ENCODE measurements around the gene CTSG. TPM values are rescaled to one million over a fixed set of nuclear protein-coding genes. Genes with fewer than 3 reads are reported as not detected.
"Not testable (repeated sequence)": the region's sequence is repeated elsewhere in the genome, so short reads cannot be mapped to it uniquely, and the experiment has no call there.

The CTSG gene
- polyA plus RNA-seq, 2 of the 4 experiments (the other 2 are of a cell fraction): not detected

DNA sequence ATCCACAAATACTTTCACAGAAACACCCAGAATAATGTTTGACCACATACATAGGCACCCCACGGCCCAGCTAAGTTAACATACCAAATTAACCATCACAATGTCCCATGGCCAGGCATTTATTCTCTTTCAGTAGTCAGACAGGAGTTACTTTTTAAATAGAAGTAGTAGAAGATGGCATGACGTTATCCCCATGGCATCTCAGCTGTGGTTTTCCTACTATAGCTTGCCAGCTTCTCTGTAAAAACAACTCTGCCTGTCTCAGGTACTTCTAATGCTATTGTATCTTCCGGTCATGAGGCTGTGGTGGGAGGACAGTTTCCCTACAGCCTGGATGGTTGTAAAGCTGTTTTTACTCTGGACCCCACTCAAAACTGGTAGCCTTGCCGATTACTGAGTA is 19.3 kb downstream of the CTSG start:
- ChIA-PET CTCF (no interaction called here), POLR2A (no interaction called here)
- Histone ChIP-seq H3K4me3 (no peak overlapping the region), H3K4me2 (no peak overlapping the region), H3K27ac (no peak overlapping the region), H3K9me3 (no peaks in the 10 kb centered on the region), H3K4me1 (no peaks in the 10 kb centered on the region)
- TF ChIP-seq SREBF2 (IDR thresholded peaks at IDR 0.05) (no peak), MAZ (IDR thresholded peaks at IDR 0.05; ENCODE audit: borderline replicate concordance, low read depth, low read length) (no peak), PHF8 (IDR thresholded peaks at IDR 0.05; ENCODE audit: borderline replicate concordance, low read depth) (no peak), TP53 (CRISPR knock-in tag; IDR thresholded peaks at IDR 0.05) (no peak), HOXB5 (CRISPR knock-in tag; IDR thresholded peaks at IDR 0.05) (no peak), BHLHE40 (IDR thresholded peaks at IDR 0.05; ENCODE audit: low read depth, low read length) (no peak), HDAC2 (IDR thresholded peaks at IDR 0.05) (no peak), ZNF302 (CRISPR knock-in tag; IDR thresholded peaks at IDR 0.05) (no peak), CHD4 (IDR thresholded peaks at IDR 0.05; ENCODE audit: borderline replicate concordance) (no peak), MAFK (IDR thresholded peaks at IDR 0.05; ENCODE audit: partially characterized antibody) (no peak), ZSCAN20 (CRISPR knock-in tag; IDR thresholded peaks at IDR 0.05) (no peak), CHD2 (IDR thresholded peaks at IDR 0.05; ENCODE audit: low read length, partially characterized antibody) (no peak), SMC3 (IDR thresholded peaks at IDR 0.05) (no peak), GATA3 (IDR thresholded peaks at IDR 0.05; ENCODE audit: borderline replicate concordance) (no peak)
- TF ChIP-seq, protein P1, sequence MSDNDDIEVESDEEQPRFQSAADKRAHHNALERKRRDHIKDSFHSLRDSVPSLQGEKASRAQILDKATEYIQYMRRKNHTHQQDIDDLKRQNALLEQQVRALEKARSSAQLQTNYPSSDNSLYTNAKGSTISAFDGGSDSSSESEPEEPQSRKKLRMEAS (IDR thresholded peaks at IDR 0.05): no peak
- TF ChIP-seq, protein P2, sequence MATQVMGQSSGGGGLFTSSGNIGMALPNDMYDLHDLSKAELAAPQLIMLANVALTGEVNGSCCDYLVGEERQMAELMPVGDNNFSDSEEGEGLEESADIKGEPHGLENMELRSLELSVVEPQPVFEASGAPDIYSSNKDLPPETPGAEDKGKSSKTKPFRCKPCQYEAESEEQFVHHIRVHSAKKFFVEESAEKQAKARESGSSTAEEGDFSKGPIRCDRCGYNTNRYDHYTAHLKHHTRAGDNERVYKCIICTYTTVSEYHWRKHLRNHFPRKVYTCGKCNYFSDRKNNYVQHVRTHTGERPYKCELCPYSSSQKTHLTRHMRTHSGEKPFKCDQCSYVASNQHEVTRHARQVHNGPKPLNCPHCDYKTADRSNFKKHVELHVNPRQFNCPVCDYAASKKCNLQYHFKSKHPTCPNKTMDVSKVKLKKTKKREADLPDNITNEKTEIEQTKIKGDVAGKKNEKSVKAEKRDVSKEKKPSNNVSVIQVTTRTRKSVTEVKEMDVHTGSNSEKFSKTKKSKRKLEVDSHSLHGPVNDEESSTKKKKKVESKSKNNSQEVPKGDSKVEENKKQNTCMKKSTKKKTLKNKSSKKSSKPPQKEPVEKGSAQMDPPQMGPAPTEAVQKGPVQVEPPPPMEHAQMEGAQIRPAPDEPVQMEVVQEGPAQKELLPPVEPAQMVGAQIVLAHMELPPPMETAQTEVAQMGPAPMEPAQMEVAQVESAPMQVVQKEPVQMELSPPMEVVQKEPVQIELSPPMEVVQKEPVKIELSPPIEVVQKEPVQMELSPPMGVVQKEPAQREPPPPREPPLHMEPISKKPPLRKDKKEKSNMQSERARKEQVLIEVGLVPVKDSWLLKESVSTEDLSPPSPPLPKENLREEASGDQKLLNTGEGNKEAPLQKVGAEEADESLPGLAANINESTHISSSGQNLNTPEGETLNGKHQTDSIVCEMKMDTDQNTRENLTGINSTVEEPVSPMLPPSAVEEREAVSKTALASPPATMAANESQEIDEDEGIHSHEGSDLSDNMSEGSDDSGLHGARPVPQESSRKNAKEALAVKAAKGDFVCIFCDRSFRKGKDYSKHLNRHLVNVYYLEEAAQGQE (IDR thresholded peaks at IDR 0.05): no peak
- TF ChIP-seq, protein P3, sequence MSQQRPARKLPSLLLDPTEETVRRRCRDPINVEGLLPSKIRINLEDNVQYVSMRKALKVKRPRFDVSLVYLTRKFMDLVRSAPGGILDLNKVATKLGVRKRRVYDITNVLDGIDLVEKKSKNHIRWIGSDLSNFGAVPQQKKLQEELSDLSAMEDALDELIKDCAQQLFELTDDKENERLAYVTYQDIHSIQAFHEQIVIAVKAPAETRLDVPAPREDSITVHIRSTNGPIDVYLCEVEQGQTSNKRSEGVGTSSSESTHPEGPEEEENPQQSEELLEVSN (IDR thresholded peaks at IDR 0.05; ENCODE audit: borderline replicate concordance, low read depth): no peak
- TF ChIP-seq, protein P4, sequence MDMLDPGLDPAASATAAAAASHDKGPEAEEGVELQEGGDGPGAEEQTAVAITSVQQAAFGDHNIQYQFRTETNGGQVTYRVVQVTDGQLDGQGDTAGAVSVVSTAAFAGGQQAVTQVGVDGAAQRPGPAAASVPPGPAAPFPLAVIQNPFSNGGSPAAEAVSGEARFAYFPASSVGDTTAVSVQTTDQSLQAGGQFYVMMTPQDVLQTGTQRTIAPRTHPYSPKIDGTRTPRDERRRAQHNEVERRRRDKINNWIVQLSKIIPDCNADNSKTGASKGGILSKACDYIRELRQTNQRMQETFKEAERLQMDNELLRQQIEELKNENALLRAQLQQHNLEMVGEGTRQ (IDR thresholded peaks at IDR 0.05): no peak
- WGBS (ENCODE audit: missing lambda C conversion rate): 4% methylated on average over 4 of the region's 4 CpGs
- DNase-seq (ENCODE audit: low read depth in 1 of 2, low spot score in 1 of 2): no peak
- no peak for ATAC-seq
- no peak for FAIRE-seq

DNA sequence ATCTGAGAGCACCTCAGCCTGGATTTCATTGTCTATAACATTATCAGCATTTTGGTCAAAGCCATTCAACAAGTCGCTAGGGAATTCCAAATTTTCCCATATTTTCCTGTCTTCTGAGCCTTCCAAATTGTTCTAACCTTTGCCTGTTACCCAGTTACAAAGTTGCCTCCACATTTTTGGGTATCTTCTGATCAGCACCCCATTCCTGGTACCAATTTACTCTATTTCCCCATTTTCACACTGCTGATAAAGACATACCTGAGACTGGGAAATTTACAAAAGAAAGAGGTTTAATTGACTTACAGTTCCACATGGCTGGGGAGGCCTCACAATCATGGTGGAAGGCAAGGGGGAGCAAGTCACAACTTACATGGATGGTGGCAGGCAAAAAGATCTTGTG is 27.0 kb downstream of the CTSG start:
- H3K27ac ChIP-seq; DNase-seq (ENCODE audit: low read depth in 1 of 2, low spot score in 1 of 2); FAIRE-seq; H3K9me3 ChIP-seq; POLR2A ChIA-PET; H3K4me1 ChIP-seq; H3K4me2 ChIP-seq; H3K4me3 ChIP-seq; CTCF ChIA-PET; ATAC-seq: not testable (repeated sequence)
- 3% methylated on average over 1 of the region's 1 CpG for WGBS (ENCODE audit: missing lambda C conversion rate)

DNA sequence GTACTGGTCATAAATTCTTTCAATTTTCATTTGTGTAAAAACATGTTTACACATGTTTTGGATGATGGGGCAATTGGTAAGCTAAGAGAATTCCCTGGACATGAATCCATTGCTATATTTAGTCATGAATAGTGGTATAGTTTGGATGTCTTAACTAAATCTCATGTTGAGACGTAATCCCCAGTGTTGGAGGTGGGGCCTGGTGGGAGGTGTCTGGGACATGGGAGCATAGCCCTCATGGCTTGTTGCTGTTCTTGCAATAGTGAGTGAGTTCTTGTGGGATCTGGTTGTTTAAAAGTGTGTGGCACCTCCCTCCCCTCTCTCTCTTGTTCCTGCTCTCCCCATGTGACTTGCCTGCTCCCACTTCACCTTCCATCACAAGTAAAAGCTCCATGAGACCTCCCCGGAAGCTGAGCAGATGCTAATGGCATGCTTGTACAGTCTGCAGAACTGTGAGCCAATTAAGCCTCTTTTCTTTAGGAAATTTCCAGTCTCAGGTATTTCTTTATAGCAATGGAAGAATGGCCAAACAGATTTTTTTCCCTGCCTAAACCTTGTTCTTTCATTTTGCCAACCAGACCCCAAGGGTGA is 33.6 kb downstream of the CTSG start:
- TF ChIP-seq NR3C1 (IDR thresholded peaks at IDR 0.05): no peak
- TF ChIP-seq EHF (CRISPR knock-in tag; IDR thresholded peaks at IDR 0.05): no peak
- no peak for TF ChIP-seq MAZ (IDR thresholded peaks at IDR 0.05; ENCODE audit: borderline replicate concordance, low read depth, low read length)
- TF ChIP-seq MYC (IDR thresholded peaks at IDR 0.05; ENCODE audit: borderline replicate concordance, low read length): no peak
- no peak for TF ChIP-seq MAFK (IDR thresholded peaks at IDR 0.05; ENCODE audit: partially characterized antibody)
- TF ChIP-seq ESRRA (IDR thresholded peaks at IDR 0.05; ENCODE audit: borderline replicate concordance, low read length): no peak
- TF ChIP-seq, protein P3 (IDR thresholded peaks at IDR 0.05; ENCODE audit: borderline replicate concordance, low read depth): no peak
- no peak for TF ChIP-seq NFE2L2 (conservative IDR thresholded peaks at IDR 0.05; ENCODE audit: low read length)
- TF ChIP-seq POLR2AphosphoS2 (conservative IDR thresholded peaks at IDR 0.05; ENCODE audit: low read length): no peak
- TF ChIP-seq RFX5 (IDR thresholded peaks at IDR 0.05): no peak
- no peak for TF ChIP-seq BHLHE40 (IDR thresholded peaks at IDR 0.05; ENCODE audit: low read depth, low read length)
- no peak for TF ChIP-seq JUN (IDR thresholded peaks at IDR 0.05)
- TF ChIP-seq TFCP2L1 (CRISPR knock-in tag; IDR thresholded peaks at IDR 0.05): no peak
- TF ChIP-seq ZC3H11A (IDR thresholded peaks at IDR 0.05): no peak
- TF ChIP-seq HOXA7 (CRISPR knock-in tag; IDR thresholded peaks at IDR 0.05): no peak
- 19% methylated on average over 2 of the region's 2 CpGs for WGBS (ENCODE audit: missing lambda C conversion rate)
- CTCF ChIA-PET: no interaction called here
- no peak for DNase-seq (ENCODE audit: low read depth in 1 of 2, low spot score in 1 of 2)
- no peak overlapping the region for H3K4me3 ChIP-seq
- no peak for ATAC-seq
- FAIRE-seq: no peak
- H3K9me3 ChIP-seq: no peaks in the 10 kb centered on the region
- no peak overlapping the region for H3K4me2 ChIP-seq
- no peak overlapping the region for H3K27ac ChIP-seq
- POLR2A ChIA-PET: no interaction called here
- H3K4me1 ChIP-seq: no peaks in the 10 kb centered on the region

All from A549 (cell line).